Endodermal cell (in vitro differentiated cells): ENCODE data around the gene HEXIM1. TPM values are rescaled to one million over a fixed set of nuclear protein-coding genes. Genes with fewer than 3 reads are reported as not detected.

Source experiments
- DNase-seq: peaks from one replicate; pipeline ENCODE4 v3.0.0-alpha.2; 2017
- H3K27ac ChIP-seq: 2 replicates; pipeline ENCODE4 v1.5.1; 2013; ENCODE audit warnings: mild to moderate bottlenecking, low read depth, low read length, moderate library complexity
- H3K27me3 ChIP-seq: 2 replicates; pipeline ENCODE4 v1.6.1; 2013; ENCODE audit warnings: mild to moderate bottlenecking, low read length, moderate library complexity; ENCODE audit not compliant: insufficient read depth, control insufficient read depth, poor library complexity, severe bottlenecking
- H3K36me3 ChIP-seq: 2 replicates; pipeline ENCODE4 v1.7.0; 2013; ENCODE audit warnings: mild to moderate bottlenecking, low read length, moderate library complexity; ENCODE audit not compliant: control insufficient read depth, insufficient read depth
- H3K4me1 ChIP-seq: one replicate; pipeline ENCODE4 v1.7.0; 2013; ENCODE audit warnings: low read length; ENCODE audit not compliant: control insufficient read depth, insufficient read depth
- H3K4me3 ChIP-seq: 2 replicates; pipeline ENCODE4 v1.5.1; 2013; ENCODE audit warnings: mild to moderate bottlenecking, low read length, moderate library complexity
- H3K9ac ChIP-seq: 2 replicates; pipeline ENCODE4 v1.6.1; 2013; ENCODE audit warnings: mild to moderate bottlenecking, low read length, moderate library complexity; ENCODE audit not compliant: poor library complexity, severe bottlenecking; ENCODE audit errors: extremely low read depth
- H3K9me3 ChIP-seq: 2 replicates; pipeline ENCODE4 v1.6.1; 2013; ENCODE audit warnings: mild to moderate bottlenecking, low read length, moderate library complexity; ENCODE audit not compliant: control insufficient read depth
- H3K27ac Mint-ChIP-seq: 2 replicates; pipeline ENCODE4 v1.8.0; 2020; ENCODE audit warnings: mixed read lengths
- H3K27me3 Mint-ChIP-seq: 2 replicates; pipeline ENCODE4 v1.8.0; 2021; ENCODE audit warnings: mild to moderate bottlenecking, mixed read lengths; ENCODE audit not compliant: insufficient read depth
- H3K36me3 Mint-ChIP-seq: 2 replicates; pipeline ENCODE4 v1.8.0; 2020; ENCODE audit warnings: low read depth, mixed read lengths
- H3K4me1 Mint-ChIP-seq: 2 replicates; pipeline ENCODE4 v1.8.0; 2020; ENCODE audit warnings: mixed read lengths
- H3K4me3 Mint-ChIP-seq: 2 replicates; pipeline ENCODE4 v1.8.0; 2020; ENCODE audit warnings: mild to moderate bottlenecking, moderate library complexity, mixed read lengths
- H3K9me3 Mint-ChIP-seq: 2 replicates; pipeline ENCODE4 v1.8.0; 2020; ENCODE audit warnings: mild to moderate bottlenecking, mixed read lengths
- WGBS, 2 experiments: methylation state at CpG; one replicate each; pipeline versions ENCODE4 v1.1.5 to v1.1.7; 2013; ENCODE audit warnings: missing lambda C conversion rate in 2 of 2, mixed read lengths in 1 of 2; ENCODE audit not compliant: insufficient coverage in 1 of 2, insufficient read length in 1 of 2; 5-methylcytosine and 5-hydroxymethylcytosine counted together
- total RNA-seq, 2 donors: library from RNA; stranded (reverse); fragmentation: NEBNext Ultra II Directional in 1 of 2; extraction: Animal tissue kit (Norgen Biotek cat#: 25700) in 1 of 2; gene quantifications; 2 replicates in 1 of 2; 3 replicates in 1 of 2; pipeline ENCODE4 v1.2.1, GENCODE V29; 2021
- TF ChIP-seq, protein P1 (sequence below): fragments of 200-600 bp; sonication (generic); conservative IDR thresholded peaks from 2 replicates; pipeline ENCODE4 v1.5.0; 2021; ENCODE audit warnings: antibody characterized with exemption, mild to moderate bottlenecking

The HEXIM1 gene
- total RNA-seq, 2 donors from 2014 or later = 37.0 to 39.2 TPM

DNA sequence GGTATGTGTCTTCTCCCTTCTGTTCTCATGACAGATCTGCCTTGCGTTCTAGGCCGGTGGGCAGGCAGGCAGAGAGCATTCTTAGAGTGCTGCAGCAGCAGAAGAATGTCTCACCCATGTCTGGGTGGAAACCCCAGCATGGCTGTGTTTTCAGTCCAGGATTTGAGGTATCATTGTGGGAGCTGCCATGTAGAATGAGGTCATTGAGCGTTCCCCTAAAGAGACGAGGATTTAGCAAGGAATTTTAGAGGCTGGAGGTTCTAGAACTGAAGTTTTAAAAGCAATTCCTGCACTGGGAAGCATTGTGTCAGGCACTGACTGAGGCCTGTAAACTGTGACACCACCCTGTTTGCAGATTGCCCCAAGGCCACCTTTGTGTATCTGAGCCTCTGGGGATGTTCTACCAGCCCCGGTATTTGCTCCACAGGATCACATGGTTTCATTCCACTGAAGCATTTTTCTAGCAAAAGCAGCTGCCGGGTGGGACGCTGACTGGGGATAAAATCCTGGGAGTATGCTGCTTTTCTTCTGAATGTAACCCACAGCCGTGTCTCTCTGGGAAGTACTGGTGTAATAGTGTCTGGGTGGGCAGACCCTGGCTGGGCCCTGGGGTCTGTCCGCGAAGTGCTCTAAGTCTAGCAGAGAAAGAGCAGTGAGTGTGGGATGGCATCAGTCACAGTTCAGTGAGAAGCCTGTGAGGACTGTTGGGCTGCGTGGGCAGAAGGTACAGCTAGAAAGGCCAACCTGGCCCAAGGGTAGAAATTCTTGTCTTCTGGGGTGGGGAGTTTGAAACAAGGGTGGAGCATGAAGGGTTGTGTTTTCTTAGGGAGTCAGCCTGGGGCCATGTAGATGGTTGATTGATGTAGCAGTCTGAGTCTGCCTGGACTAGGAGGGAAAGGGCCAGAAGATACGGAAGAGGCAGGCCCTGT, 46.1 kb upstream of the HEXIM1 start:
- WGBS, 2 experiments = 93 to 95% methylated on average over 9 to 12 of the region's 12 CpGs
- H3K27ac ChIP-seq = no peak overlapping the region

DNA sequence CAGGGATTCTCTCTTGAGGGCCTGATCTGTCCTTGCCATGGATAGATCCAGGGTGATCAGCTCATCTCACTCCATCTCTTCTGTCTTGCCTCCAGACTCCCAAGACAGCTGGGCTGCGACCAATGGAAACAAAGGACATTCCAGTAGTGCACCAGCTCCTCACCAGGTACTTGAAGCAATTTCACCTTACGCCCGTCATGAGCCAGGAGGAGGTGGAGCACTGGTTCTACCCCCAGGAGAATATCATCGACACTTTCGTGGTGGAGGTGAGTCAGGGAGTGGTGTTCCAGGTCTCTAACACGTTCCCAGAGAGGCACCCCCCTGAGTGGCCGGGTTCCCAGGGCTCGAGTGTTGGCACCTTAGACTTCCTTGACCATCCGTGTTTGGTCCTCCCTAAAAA, 45.4 kb upstream of the HEXIM1 start:
- H3K4me1 Mint-ChIP-seq = no peaks in the 10 kb centered on the region
- H3K27me3 Mint-ChIP-seq = no peaks in the 10 kb centered on the region
- DNase-seq = peak; percentile 38
- Histone ChIP-seq H3K4me1 (no peaks in the 10 kb centered on the region), H3K9me3 (no peaks in the 10 kb centered on the region), H3K9ac (no peak overlapping the region), H3K27me3 (no peaks in the 10 kb centered on the region), H3K36me3 (peaks cover 84% of the 10 kb centered on the region), H3K27ac (no peak overlapping the region), H3K4me3 (no peak overlapping the region)
- H3K27ac Mint-ChIP-seq = no peak overlapping the region
- H3K9me3 Mint-ChIP-seq = no peaks in the 10 kb centered on the region
- TF ChIP-seq, protein P1, sequence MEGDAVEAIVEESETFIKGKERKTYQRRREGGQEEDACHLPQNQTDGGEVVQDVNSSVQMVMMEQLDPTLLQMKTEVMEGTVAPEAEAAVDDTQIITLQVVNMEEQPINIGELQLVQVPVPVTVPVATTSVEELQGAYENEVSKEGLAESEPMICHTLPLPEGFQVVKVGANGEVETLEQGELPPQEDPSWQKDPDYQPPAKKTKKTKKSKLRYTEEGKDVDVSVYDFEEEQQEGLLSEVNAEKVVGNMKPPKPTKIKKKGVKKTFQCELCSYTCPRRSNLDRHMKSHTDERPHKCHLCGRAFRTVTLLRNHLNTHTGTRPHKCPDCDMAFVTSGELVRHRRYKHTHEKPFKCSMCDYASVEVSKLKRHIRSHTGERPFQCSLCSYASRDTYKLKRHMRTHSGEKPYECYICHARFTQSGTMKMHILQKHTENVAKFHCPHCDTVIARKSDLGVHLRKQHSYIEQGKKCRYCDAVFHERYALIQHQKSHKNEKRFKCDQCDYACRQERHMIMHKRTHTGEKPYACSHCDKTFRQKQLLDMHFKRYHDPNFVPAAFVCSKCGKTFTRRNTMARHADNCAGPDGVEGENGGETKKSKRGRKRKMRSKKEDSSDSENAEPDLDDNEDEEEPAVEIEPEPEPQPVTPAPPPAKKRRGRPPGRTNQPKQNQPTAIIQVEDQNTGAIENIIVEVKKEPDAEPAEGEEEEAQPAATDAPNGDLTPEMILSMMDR = no peak
- H3K36me3 Mint-ChIP-seq = peaks cover 74% of the 10 kb centered on the region
- 94 to 96% methylated on average over 9 of the region's 9 CpGs for WGBS, 2 experiments
- H3K4me3 Mint-ChIP-seq = no peak overlapping the region

More for the DNA sequence above, 46.1 kb upstream of the HEXIM1 start:
- Mint-ChIP-seq H3K9me3 (no peaks in the 10 kb centered on the region), H3K36me3 (peaks cover 77% of the 10 kb centered on the region), H3K4me3 (no peak overlapping the region), H3K27me3 (no peaks in the 10 kb centered on the region), H3K4me1 (no peaks in the 10 kb centered on the region), H3K27ac (peak overlapping the region; percentile 60)
- Histone ChIP-seq H3K4me1 (no peaks in the 10 kb centered on the region), H3K36me3 (peaks cover 84% of the 10 kb centered on the region), H3K9me3 (no peaks in the 10 kb centered on the region), H3K4me3 (no peak overlapping the region), H3K9ac (no peak overlapping the region), H3K27me3 (no peaks in the 10 kb centered on the region)
- DNase-seq = no peak
- TF ChIP-seq, protein P1 = no peak

DNA sequence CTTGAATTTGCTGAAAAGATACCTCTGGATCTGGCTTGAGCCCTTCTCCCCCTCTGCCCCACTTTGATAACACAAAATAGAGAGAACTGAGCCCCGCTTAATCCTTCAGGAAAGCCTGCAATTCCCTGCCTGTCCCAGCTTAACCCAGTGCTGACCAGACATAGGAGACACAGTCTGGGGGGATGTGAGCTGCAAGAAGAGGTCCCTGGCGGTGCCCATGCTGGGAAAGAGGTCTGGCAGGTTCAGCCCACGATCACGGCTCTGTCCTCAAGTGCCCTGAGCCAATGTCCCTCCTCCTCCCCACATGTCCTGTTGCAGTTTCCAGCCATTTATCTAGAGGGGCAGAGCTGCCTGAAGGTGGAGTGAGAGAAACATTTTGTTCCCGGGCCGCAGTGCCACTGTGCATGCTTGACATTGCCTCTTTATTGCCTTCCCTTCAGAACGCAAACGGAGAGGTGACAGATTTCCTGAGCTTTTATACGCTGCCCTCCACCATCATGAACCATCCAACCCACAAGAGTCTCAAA, 44.9 kb upstream of the HEXIM1 start:
- Histone ChIP-seq H3K9me3 (no peaks in the 10 kb centered on the region), H3K27me3 (no peaks in the 10 kb centered on the region), H3K27ac (no peak overlapping the region), H3K36me3 (peaks cover 79% of the 10 kb centered on the region), H3K4me1 (no peaks in the 10 kb centered on the region), H3K4me3 (no peak overlapping the region), H3K9ac (no peak overlapping the region)
- 89 to 100% methylated on average over 3 to 9 of the region's 9 CpGs for WGBS, 2 experiments
- H3K27ac Mint-ChIP-seq = no peak overlapping the region
- peak; percentile 45 for DNase-seq
- H3K4me3 Mint-ChIP-seq = no peak overlapping the region
- peaks cover 69% of the 10 kb centered on the region for H3K36me3 Mint-ChIP-seq
- no peaks in the 10 kb centered on the region for H3K4me1 Mint-ChIP-seq
- no peaks in the 10 kb centered on the region for H3K27me3 Mint-ChIP-seq
- TF ChIP-seq, protein P1 = no peak
- H3K9me3 Mint-ChIP-seq = no peaks in the 10 kb centered on the region
